Ovary (tissue), 9 donors: Measurements from ENCODE around the gene IL15RA. TPM values are rescaled to one million over a fixed set of nuclear protein-coding genes. Genes with fewer than 3 reads are reported as not detected.

Experiments
- DNase-seq, 5 donors: peaks; one replicate each; pipeline ENCODE4 v3.0.0-alpha.2; 2019 to 2020
- H3K27ac ChIP-seq, 2 donors: fragments of 200-600 bp; one replicate each; pipeline versions ENCODE4 v1.5.1 to v1.8.0; 2019 to 2022
- H3K27me3 ChIP-seq: fragments of 200-600 bp; one replicate; pipeline ENCODE4 v1.8.0; 2022
- H3K36me3 ChIP-seq: fragments of 200-600 bp; sonication (generic); one replicate; pipeline ENCODE4 v1.5.1; 2019
- H3K4me1 ChIP-seq: one replicate; pipeline ENCODE4 v1.8.1; 2013; ENCODE audit warnings: mild to moderate bottlenecking, moderate library complexity; ENCODE audit not compliant: insufficient read depth
- H3K4me3 ChIP-seq: fragments of 200-600 bp; sonication (generic); one replicate; pipeline ENCODE4 v1.5.1; 2017
- H3K9me3 ChIP-seq, 2 donors: fragments of 200-600 bp in 1 of 2; sonication (generic) in 1 of 2; one replicate each; pipeline versions ENCODE4 v1.5.1 to v1.8.1; 2013 to 2019; ENCODE audit warnings: mild to moderate bottlenecking in 1 of 2, moderate library complexity in 1 of 2
- CTCF ChIP-seq, 3 donors: fragments of 450-650 bp in 2 of 3; fragments of 200-600 bp in 1 of 3; IDR thresholded peaks; one replicate each; pipeline versions ENCODE4 v1.5.1 to v1.8.0; 2016 to 2022; ENCODE audit warnings: antibody characterized with exemption in 3 of 3, mild to moderate bottlenecking in 1 of 3
- EP300 ChIP-seq: sonication (generic); formaldehyde crosslinking; IDR thresholded peaks from one replicate; pipeline ENCODE4 v1.6.1; 2017; ENCODE audit warnings: antibody characterized with exemption
- POLR2A ChIP-seq: fragments of 450-650 bp; IDR thresholded peaks from one replicate; pipeline ENCODE4 v1.6.1; 2017; ENCODE audit warnings: antibody characterized with exemption, mild to moderate bottlenecking, moderate library complexity
- WGBS, 3 donors: extraction: QIAGEN DNeasy Blood & Tissue Kit in 1 of 3; methylation state at CpG; one replicate each; pipeline versions ENCODE4 v1.1.5 to v1.1.7; 2013 to 2017; 5-methylcytosine and 5-hydroxymethylcytosine counted together
- intact Hi-C, 4 donors: fragments of 100-400 bp; cut with DNase I; formaldehyde crosslinking; loops; one replicate each; pipeline versions ENCODE4 v1.11.0 to v1.15.1; 2022 to 2023
- polyA plus RNA-seq, 2 donors: library from polyadenylated mRNA; stranded (reverse); fragments of 200-250 nt in 1 of 2; fragments of 350-450 nt in 1 of 2; fragmentation: Illumina TruSeq in 1 of 2; extraction: RNeasy Lipid Tissue Mini Kit (QIAGEN cat#74804) in 1 of 2; gene quantifications; one replicate each; pipeline ENCODE4 v1.2.3, GENCODE V29; 2013 to 2014
- total RNA-seq, 7 donors: library from RNA; depleted of rRNA in 2 of 7; stranded (reverse); fragments of >200 nt in 2 of 7; fragmentation: NEBNext Ultra II Directional in 3 of 7; extraction: Animal tissue kit (Norgen Biotek cat#: 25700) in 3 of 7; gene quantifications; one replicate each; pipeline versions ENCODE4 v1.1.0 to v1.2.4, GENCODE V29; 2016 to 2023
- donor health status: DM: no; HTN: no; CAD: no; lungs with moderate emphysema.
- donor health status: DM: no; HTN: no; CAD: no.
- donor health status: Bipolar disorder and iron deficiency.
- donor health status: DM: yes; HTN: yes; CAD: no.
- donor health status: DM: no; HTN: no; CAD: no.
- donor health status: DM: yes; HTN: yes; CAD: no.

The IL15RA gene
- total and polyA plus RNA-seq, 9 donors: 2.7 to 15.2 (median 6.3) TPM

DNA sequence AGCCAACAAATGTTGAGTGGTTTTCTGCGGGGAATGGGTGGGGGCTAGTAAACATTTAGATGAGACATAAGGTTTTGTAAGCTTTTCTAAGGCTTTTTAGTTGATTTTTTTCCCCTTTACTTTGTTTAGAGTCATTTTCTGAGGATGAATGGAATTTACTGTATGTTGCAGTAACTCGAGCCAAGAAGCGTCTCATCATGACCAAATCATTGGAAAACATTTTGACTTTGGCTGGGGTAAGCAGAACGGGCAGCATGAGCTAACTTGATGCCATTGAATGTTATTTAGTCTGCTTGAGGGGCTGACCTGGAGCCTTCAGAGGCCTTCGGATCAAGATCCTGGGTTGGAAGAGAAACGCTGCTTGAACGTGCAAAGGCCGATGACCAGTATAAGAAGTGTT is 50.0 kb downstream of the IL15RA start:
- Histone ChIP-seq H3K36me3 (no peaks in the 10 kb centered on the region), H3K27me3 (no peaks in the 10 kb centered on the region), H3K9me3 (no peaks in the 10 kb centered on the region), H3K4me3 (no peak overlapping the region), H3K27ac (no peak overlapping the region), H3K4me1 (peaks cover 3% of the 10 kb centered on the region)
- DNase-seq: no peak
- no peak for TF ChIP-seq EP300
- no peak for TF ChIP-seq POLR2A
- no peak for TF ChIP-seq CTCF (IDR thresholded peaks at IDR 0.05)
- 29 to 47% (median 36%) methylated on average over 8 of the region's 8 CpGs for WGBS, 3 donors
- intact Hi-C loops: no loop called here

GRCh38 chr10:5924889-5925288 is 52.5 kb downstream of the IL15RA start:
- 85 to 88% (median 86%) methylated on average over 10 of the region's 10 CpGs for WGBS, 3 donors
- H3K4me3 ChIP-seq: no peak overlapping the region
- H3K4me1 ChIP-seq: peaks cover 1% of the 10 kb centered on the region
- H3K9me3 ChIP-seq: no peaks in the 10 kb centered on the region
- H3K36me3 ChIP-seq: no peaks in the 10 kb centered on the region
- no peaks in the 10 kb centered on the region for H3K27me3 ChIP-seq
- intact Hi-C loops: no loop called here
- H3K27ac ChIP-seq: no peak overlapping the region
- TF ChIP-seq CTCF (IDR thresholded peaks at IDR 0.05) (no peak), EP300 (no peak), POLR2A (no peak)
- no peak for DNase-seq

DNA sequence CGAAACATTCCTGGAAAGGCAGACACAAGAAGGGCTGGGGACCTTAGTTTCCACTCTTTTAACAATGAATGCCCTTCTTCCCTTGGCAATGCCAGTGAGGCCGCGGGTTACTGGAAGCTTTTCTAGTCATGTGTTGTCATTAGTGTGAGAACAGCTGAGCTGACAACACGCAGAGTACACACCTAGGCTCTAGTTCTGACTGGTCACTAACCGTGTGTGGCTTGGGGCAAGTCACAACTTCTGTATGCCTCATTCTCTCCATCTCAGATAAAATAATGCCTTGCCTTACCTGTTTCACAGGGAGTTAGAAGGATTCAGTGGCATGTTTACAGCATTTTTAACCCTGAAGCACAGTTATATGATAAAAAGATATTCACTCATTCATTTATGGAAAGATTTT is 55.6 kb downstream of the IL15RA start:
- no peak overlapping the region for H3K4me3 ChIP-seq
- intact Hi-C loops: no loop called here
- H3K27ac ChIP-seq: no peak overlapping the region
- no peak for DNase-seq
- no peaks in the 10 kb centered on the region for H3K4me1 ChIP-seq
- WGBS, 3 donors: 93 to 94% (median 93%) methylated on average over 5 of the region's 5 CpGs
- H3K27me3 ChIP-seq: no peaks in the 10 kb centered on the region
- TF ChIP-seq EP300 (no peak), POLR2A (no peak), CTCF (IDR thresholded peaks at IDR 0.05) (no peak)
- no peaks in the 10 kb centered on the region for H3K9me3 ChIP-seq
- H3K36me3 ChIP-seq: no peaks in the 10 kb centered on the region

DNA sequence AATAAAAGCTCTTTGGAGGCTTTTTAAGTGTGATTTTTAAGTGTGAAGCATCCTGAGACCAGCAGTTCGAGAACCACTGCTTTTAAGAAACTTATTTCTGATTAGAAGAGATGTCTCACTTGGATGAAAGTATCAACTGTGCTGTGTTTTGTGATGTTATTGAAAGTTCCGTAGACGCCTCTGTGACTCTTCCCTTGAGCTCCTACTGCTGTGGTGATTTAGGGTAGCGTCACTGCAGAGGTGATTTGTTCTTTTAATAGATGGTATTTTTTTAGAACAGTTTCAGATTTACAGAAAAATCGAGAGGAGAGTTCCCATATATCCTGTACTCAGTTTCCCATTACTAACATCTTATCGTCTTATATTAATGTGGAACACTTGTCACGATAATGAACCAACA is 57.8 kb downstream of the IL15RA start:
- Histone ChIP-seq H3K36me3 (no peaks in the 10 kb centered on the region), H3K27me3 (no peaks in the 10 kb centered on the region), H3K27ac (no peak overlapping the region), H3K4me1 (no peaks in the 10 kb centered on the region), H3K4me3 (no peak overlapping the region), H3K9me3 (no peaks in the 10 kb centered on the region)
- 96 to 97% (median 96%) methylated on average over 7 of the region's 7 CpGs for WGBS, 3 donors
- no peak for TF ChIP-seq POLR2A
- no peak for TF ChIP-seq CTCF (IDR thresholded peaks at IDR 0.05)
- no peak for TF ChIP-seq EP300
- intact Hi-C loops: no loop called here
- no peak for DNase-seq

- Histone ChIP-seq H3K36me3 (no peaks in the 10 kb centered on the region), H3K4me3 (no peak overlapping the region), H3K9me3 (no peaks in the 10 kb centered on the region), H3K27me3 (no peaks in the 10 kb centered on the region), H3K27ac (no peak overlapping the region), H3K4me1 (no peaks in the 10 kb centered on the region)
- 92 to 93% (median 93%) methylated on average over 4 of the region's 4 CpGs for WGBS, 3 donors
- TF ChIP-seq POLR2A (no peak), EP300 (no peak), CTCF (IDR thresholded peaks at IDR 0.05) (no peak)
- DNase-seq: no peak
- intact Hi-C loops: no loop called here
Measured at GRCh38 chr10:5918763-5919162, 58.6 kb downstream of the IL15RA start.
